ENCODE results near the gene ATP9A. TPM values are rescaled to one million over a fixed set of nuclear protein-coding genes. Genes with fewer than 3 reads are reported as not detected.

The ATP9A gene
- polyA plus RNA-seq, 1 donor from 2014 or later: 56.1 TPM

GRCh38 chr20:51643390-51643789, 124.8 kb downstream of the ATP9A start:
- H4K20me1 ChIP-seq (ENCODE audit: insufficient read depth): no peaks in the 10 kb centered on the region
- no peaks in the 10 kb centered on the region for H3K27me3 ChIP-seq (ENCODE audit: insufficient read depth, low read depth, low read length)
- no peaks in the 10 kb centered on the region for H3K9me2 ChIP-seq (ENCODE audit: insufficient read depth, low read length)
- no peaks in the 10 kb centered on the region for H3K9me3 ChIP-seq (ENCODE audit: low read length)
- H3F3A ChIP-seq (ENCODE audit: insufficient read depth, low read length, poor library complexity, severe bottlenecking): no peaks in the 10 kb centered on the region
- no peak overlapping the region for H3K9ac ChIP-seq (ENCODE audit: low read length)
- H2AFZ ChIP-seq (ENCODE audit: low read depth, low read length): no peak overlapping the region
- H3K27ac ChIP-seq (ENCODE audit: low read length): no peak overlapping the region
- H3K4me3 ChIP-seq (ENCODE audit: low read length): no peak overlapping the region
- no peak overlapping the region for H3K4me2 ChIP-seq (ENCODE audit: low read length)
- no peaks in the 10 kb centered on the region for H3K79me2 ChIP-seq (replicated peaks; ENCODE audit: insufficient read depth, low read length)
- no peaks in the 10 kb centered on the region for H3K36me3 ChIP-seq (ENCODE audit: insufficient read depth, low read length)
- TF ChIP-seq SMC3 (conservative IDR thresholded peaks at IDR 0.05; ENCODE audit: poor library complexity): no peak
- no peak for TF ChIP-seq TAF1 (IDR thresholded peaks at IDR 0.05; ENCODE audit: low read depth)
- TF ChIP-seq, protein P1, sequence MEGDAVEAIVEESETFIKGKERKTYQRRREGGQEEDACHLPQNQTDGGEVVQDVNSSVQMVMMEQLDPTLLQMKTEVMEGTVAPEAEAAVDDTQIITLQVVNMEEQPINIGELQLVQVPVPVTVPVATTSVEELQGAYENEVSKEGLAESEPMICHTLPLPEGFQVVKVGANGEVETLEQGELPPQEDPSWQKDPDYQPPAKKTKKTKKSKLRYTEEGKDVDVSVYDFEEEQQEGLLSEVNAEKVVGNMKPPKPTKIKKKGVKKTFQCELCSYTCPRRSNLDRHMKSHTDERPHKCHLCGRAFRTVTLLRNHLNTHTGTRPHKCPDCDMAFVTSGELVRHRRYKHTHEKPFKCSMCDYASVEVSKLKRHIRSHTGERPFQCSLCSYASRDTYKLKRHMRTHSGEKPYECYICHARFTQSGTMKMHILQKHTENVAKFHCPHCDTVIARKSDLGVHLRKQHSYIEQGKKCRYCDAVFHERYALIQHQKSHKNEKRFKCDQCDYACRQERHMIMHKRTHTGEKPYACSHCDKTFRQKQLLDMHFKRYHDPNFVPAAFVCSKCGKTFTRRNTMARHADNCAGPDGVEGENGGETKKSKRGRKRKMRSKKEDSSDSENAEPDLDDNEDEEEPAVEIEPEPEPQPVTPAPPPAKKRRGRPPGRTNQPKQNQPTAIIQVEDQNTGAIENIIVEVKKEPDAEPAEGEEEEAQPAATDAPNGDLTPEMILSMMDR (IDR thresholded peaks at IDR 0.05; ENCODE audit: poor library complexity, severe bottlenecking): no peak
- TF ChIP-seq RAD21 (conservative IDR thresholded peaks at IDR 0.05): no peak
- no peak for TF ChIP-seq REST (IDR thresholded peaks at IDR 0.05; ENCODE audit: borderline replicate concordance)
- no peak for TF ChIP-seq EP300 (conservative IDR thresholded peaks at IDR 0.05; ENCODE audit: poor library complexity, severe bottlenecking)
- no peak for TF ChIP-seq MXI1 (conservative IDR thresholded peaks at IDR 0.05; ENCODE audit: poor library complexity, severe bottlenecking)
- TF ChIP-seq EZH2 (IDR thresholded peaks at IDR 0.05; ENCODE audit: borderline replicate concordance, insufficient read depth, low read length, poor library complexity, severe bottlenecking): no peak
- no peak for TF ChIP-seq POLR2AphosphoS5 (IDR thresholded peaks at IDR 0.05)

DNA sequence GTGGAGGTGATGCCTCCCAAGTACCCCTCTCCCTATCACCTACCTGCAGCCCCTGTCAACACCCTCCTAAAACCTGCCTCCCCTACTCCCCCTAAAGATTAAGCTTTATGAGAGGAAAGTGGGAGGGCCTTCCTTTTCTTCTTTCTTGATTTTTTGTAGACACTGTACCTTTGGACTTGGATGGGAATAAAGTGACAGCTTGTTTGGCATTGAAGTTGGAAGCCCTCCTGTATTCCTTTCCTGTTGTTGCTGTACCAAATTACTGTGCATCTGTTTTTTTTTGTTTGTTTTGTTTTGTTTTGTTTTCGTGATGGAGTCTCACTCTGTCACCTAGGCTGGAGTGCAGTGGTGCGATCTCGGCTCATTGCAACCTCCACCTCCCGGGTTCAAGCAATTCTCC, 126.3 kb downstream of the ATP9A start:
- Histone ChIP-seq H3K27ac (ENCODE audit: low read length) (no peak overlapping the region), H3K9me3 (ENCODE audit: low read length) (no peaks in the 10 kb centered on the region), H3K9me2 (ENCODE audit: insufficient read depth, low read length) (no peaks in the 10 kb centered on the region), H3K27me3 (ENCODE audit: insufficient read depth, low read depth, low read length) (no peaks in the 10 kb centered on the region), H3K4me2 (ENCODE audit: low read length) (no peak overlapping the region), H3K9ac (ENCODE audit: low read length) (no peak overlapping the region), H2AFZ (ENCODE audit: low read depth, low read length) (no peak overlapping the region), H4K20me1 (ENCODE audit: insufficient read depth) (no peaks in the 10 kb centered on the region), H3K79me2 (replicated peaks; ENCODE audit: insufficient read depth, low read length) (no peaks in the 10 kb centered on the region), H3K36me3 (ENCODE audit: insufficient read depth, low read length) (peaks cover under 1% of the 10 kb centered on the region), H3F3A (ENCODE audit: insufficient read depth, low read length, poor library complexity, severe bottlenecking) (no peaks in the 10 kb centered on the region), H3K4me3 (ENCODE audit: low read length) (no peak overlapping the region)
- TF ChIP-seq, protein P1 (IDR thresholded peaks at IDR 0.05; ENCODE audit: poor library complexity, severe bottlenecking): no peak
- no peak for TF ChIP-seq TAF1 (IDR thresholded peaks at IDR 0.05; ENCODE audit: low read depth)
- TF ChIP-seq SMC3 (conservative IDR thresholded peaks at IDR 0.05; ENCODE audit: poor library complexity): no peak

Measured in neural cell (in vitro differentiated cells).